ENCODE measurements around the gene SGPL1. TPM values are rescaled to one million over a fixed set of nuclear protein-coding genes. Genes with fewer than 3 reads are reported as not detected.

Gene SGPL1
- total RNA-seq, 3 donors from 2014 or later (not counting 1 experiment from before 2014, with no cell fraction given): 33.7 to 48.4 (median 47.8) TPM

DNA sequence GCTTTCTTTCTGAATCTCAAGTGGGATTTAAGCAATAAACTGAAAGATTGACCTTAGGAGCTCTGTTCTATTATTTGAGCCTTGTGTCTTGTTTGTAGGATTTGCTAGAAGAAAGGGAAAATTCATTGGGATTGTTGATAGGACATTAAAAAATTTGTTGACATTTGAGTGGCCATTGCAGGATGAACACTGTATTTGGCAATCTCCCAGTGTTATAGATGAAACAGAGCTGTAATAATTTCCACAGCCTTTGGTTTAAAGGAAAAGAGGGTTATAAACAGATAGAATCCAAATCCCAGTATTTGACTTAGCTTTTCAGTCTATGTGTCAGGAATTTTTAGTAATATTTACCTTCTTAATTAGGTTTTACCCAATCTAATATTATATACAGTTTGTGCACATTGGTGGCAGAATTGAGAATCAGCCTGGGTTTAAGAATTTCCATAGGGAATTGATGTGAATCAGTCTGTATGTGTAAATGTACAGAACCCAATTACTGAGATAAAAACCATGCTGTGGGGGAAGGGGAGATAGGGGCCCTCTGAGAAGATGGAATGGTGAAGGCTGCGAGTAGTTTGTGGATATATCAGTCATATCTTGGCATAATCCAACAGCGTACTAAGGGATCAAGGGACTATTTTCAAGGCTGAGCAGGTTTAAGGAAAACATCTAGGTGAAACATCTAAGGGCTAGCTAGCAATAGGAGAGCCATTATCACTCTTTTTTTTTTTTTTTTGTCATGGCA lies 6.5 kb downstream of the SGPL1 start:
- Histone ChIP-seq H3K27me3 (ENCODE audit: control insufficient read depth, insufficient read depth, low read length) (no peaks in the 10 kb centered on the region), H3K4me1 (ENCODE audit: control insufficient read depth, insufficient read depth, low read length) (no peaks in the 10 kb centered on the region), H3K36me3 (ENCODE audit: control insufficient read depth, insufficient read depth, low read length) (peaks cover 10% of the 10 kb centered on the region), H3K27ac (ENCODE audit: low read length) (no peak overlapping the region), H3K9me3 (ENCODE audit: control insufficient read depth, insufficient read depth, low read length) (no peaks in the 10 kb centered on the region), H3K4me3 (ENCODE audit: low read length) (no peak overlapping the region)
- Mint-ChIP-seq H3K27me3 (ENCODE audit: low read depth in 2 of 2) (no peaks in the 10 kb centered on the region), H3K4me1 (peaks cover 21 to 37% of the 10 kb centered on the region in 2 donors), H3K4me3 (no peak overlapping the region), H3K36me3 (no peaks in the 10 kb centered on the region), H3K27ac (no peak overlapping the region), H3K9me3 (no peaks in the 10 kb centered on the region)
- WGBS (ENCODE audit: insufficient coverage): 100% methylated on average over 2 of the region's 2 CpGs
- DNase-seq (no peak), ATAC-seq (no peak)
- TF ChIP-seq, protein P1, sequence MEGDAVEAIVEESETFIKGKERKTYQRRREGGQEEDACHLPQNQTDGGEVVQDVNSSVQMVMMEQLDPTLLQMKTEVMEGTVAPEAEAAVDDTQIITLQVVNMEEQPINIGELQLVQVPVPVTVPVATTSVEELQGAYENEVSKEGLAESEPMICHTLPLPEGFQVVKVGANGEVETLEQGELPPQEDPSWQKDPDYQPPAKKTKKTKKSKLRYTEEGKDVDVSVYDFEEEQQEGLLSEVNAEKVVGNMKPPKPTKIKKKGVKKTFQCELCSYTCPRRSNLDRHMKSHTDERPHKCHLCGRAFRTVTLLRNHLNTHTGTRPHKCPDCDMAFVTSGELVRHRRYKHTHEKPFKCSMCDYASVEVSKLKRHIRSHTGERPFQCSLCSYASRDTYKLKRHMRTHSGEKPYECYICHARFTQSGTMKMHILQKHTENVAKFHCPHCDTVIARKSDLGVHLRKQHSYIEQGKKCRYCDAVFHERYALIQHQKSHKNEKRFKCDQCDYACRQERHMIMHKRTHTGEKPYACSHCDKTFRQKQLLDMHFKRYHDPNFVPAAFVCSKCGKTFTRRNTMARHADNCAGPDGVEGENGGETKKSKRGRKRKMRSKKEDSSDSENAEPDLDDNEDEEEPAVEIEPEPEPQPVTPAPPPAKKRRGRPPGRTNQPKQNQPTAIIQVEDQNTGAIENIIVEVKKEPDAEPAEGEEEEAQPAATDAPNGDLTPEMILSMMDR (IDR thresholded peaks at IDR 0.05): no peak
- intact Hi-C loops (cut with micrococcal nuclease): no loop called here

DNA sequence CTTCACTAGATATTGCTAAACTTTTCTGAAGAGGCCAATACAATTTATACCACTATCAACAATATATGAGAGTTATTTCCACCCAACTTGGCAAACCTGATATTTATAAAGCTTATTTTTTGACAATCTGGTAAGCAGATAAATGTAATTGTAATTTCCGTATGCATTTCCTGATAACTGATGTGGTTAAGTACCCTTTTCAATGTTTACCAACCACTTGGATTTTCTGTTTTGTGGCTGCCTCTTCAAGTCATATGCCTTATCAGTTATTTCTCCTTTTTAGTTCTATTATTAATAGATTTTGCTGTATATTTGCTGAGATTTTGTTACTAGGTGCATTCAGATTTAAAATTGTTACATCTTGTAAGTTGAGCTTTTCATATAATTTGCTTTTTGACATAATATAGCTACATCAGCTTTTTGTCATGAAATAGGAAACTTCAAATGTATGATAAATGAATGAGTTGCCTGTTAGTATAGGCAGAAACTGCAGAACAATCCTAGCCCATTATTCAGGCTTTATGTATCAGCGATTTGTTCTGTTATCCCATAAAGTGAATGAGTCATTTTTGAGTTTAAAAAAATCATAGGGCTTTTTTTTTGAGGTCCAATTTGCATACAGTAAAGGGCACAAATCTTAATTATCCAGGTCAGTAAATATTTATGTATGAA lies 11.5 kb downstream of the SGPL1 start:
- no peaks in the 10 kb centered on the region for H3K27me3 ChIP-seq (ENCODE audit: control insufficient read depth, insufficient read depth, low read length)
- DNase-seq (no peak), ATAC-seq (no peak)
- Mint-ChIP-seq H3K36me3 (peaks cover 9% of the 10 kb centered on the region), H3K4me1 (peaks cover 4 to 16% of the 10 kb centered on the region in 2 donors), H3K4me3 (no peak overlapping the region), H3K27ac (no peak overlapping the region), H3K9me3 (no peaks in the 10 kb centered on the region), H3K27me3 (ENCODE audit: low read depth in 2 of 2) (no peaks in the 10 kb centered on the region)
- TF ChIP-seq, protein P1 (IDR thresholded peaks at IDR 0.05): no peak
- H3K4me3 ChIP-seq (ENCODE audit: low read length): no peak overlapping the region
- intact Hi-C loops (cut with micrococcal nuclease): no loop called here
- no peak overlapping the region for H3K27ac ChIP-seq (ENCODE audit: low read length)
- peaks cover 8% of the 10 kb centered on the region for H3K36me3 ChIP-seq (ENCODE audit: control insufficient read depth, insufficient read depth, low read length)
- no peaks in the 10 kb centered on the region for H3K4me1 ChIP-seq (ENCODE audit: control insufficient read depth, insufficient read depth, low read length)
- 100% methylated on average over 1 of the region's 2 CpGs for WGBS (ENCODE audit: insufficient coverage)
- no peaks in the 10 kb centered on the region for H3K9me3 ChIP-seq (ENCODE audit: control insufficient read depth, insufficient read depth, low read length)

DNA sequence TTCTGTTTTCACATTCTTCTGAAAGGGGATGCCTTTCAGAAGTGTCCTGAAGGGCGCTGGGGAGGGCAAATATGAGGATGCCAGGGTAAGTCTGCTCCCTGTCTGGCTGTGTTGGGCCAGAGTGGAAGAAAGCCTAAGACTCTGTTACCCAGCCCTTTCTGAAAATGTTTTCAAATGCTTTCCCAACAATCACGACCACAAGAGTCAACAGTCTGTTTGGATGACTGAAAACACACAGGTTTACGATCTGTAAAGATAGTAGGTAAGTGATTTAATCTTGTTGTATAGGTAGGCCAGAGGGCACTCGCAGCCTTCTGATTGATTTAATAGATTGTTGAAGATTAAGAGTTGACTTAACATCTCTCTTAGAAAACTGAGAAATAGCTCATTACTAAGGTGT lies 13.2 kb downstream of the SGPL1 start:
- TF ChIP-seq, protein P1 (IDR thresholded peaks at IDR 0.05): no peak
- no peaks in the 10 kb centered on the region for H3K4me1 ChIP-seq (ENCODE audit: control insufficient read depth, insufficient read depth, low read length)
- no peak overlapping the region for H3K4me3 ChIP-seq (ENCODE audit: low read length)
- intact Hi-C loops (cut with micrococcal nuclease): no loop called here
- H3K27ac ChIP-seq (ENCODE audit: low read length): no peak overlapping the region
- Mint-ChIP-seq H3K36me3 (peaks cover 9% of the 10 kb centered on the region), H3K27me3 (ENCODE audit: low read depth in 2 of 2) (no peaks in the 10 kb centered on the region), H3K9me3 (no peaks in the 10 kb centered on the region), H3K27ac (no peak overlapping the region), H3K4me1 (peaks cover 17 to 31% of the 10 kb centered on the region in 2 donors), H3K4me3 (no peak overlapping the region)
- no peaks in the 10 kb centered on the region for H3K9me3 ChIP-seq (ENCODE audit: control insufficient read depth, insufficient read depth, low read length)
- no peak for DNase-seq
- no peaks in the 10 kb centered on the region for H3K27me3 ChIP-seq (ENCODE audit: control insufficient read depth, insufficient read depth, low read length)
- ATAC-seq: no peak
- WGBS (ENCODE audit: insufficient coverage): 98% methylated on average over 4 of the region's 4 CpGs
- peaks cover 5% of the 10 kb centered on the region for H3K36me3 ChIP-seq (ENCODE audit: control insufficient read depth, insufficient read depth, low read length)

Data from natural killer cell (primary cell).